ENCODE results near the gene BNIP5.

The BNIP5 gene

DNA sequence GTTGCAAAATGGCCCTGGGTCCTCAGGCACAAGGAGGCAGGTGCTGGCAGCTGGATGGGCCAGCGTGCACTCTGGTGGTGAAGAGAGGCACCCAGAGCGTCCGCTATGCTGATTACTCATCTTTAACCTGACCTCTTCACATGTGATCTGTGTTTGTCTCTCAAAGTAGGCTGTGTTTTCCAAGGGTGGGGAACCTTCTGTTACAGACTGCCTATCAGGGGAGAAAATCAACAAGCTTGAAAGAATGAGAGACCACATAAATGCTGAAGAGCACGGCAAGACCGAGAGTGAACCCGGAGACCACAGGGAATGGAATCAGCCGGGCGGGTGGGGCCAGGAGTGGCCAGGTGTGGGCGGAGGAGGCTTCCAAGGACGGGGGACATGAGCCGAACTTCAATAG is 16.2 kb downstream of the BNIP5 start:
- peak; percentile 16 for DNase-seq

DNA sequence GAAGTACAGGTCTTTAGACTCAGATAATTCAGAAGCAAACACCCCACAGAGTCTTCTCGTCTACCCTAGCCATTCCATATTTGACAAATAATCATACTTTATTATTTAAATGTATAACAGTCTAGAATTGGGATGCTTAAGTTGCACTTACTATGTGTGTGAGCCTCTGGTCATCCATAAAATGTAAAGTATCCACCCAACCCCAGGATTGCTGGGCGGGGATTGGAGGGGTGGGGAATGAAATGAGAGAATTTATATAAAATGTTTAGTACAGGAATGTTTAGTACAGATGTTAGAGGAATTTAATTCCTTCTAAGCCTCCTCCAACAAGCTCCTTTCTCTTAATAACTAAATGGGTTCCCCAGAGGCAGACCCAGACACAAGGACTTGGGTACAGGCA is 16.9 kb downstream of the BNIP5 start:
- DNase-seq, result no peak

DNA sequence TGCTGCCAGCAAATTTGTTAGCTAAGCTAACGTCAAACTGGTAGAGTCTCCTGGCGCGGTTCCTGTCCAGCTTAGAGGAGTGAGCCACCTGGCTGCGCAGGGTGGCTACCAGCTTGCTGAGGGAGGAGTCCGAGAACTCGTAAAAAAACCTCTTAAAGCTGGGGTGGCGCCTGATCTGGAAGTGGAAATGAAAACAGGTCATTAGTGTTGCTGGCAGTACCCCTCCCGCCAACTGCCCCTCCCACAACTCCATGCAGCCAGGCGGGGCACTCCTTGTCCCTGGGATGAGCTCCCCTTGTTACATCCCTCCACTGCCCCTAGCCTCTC is 17.3 kb downstream of the BNIP5 start:
- peak; percentile 82 for DNase-seq

DNA sequence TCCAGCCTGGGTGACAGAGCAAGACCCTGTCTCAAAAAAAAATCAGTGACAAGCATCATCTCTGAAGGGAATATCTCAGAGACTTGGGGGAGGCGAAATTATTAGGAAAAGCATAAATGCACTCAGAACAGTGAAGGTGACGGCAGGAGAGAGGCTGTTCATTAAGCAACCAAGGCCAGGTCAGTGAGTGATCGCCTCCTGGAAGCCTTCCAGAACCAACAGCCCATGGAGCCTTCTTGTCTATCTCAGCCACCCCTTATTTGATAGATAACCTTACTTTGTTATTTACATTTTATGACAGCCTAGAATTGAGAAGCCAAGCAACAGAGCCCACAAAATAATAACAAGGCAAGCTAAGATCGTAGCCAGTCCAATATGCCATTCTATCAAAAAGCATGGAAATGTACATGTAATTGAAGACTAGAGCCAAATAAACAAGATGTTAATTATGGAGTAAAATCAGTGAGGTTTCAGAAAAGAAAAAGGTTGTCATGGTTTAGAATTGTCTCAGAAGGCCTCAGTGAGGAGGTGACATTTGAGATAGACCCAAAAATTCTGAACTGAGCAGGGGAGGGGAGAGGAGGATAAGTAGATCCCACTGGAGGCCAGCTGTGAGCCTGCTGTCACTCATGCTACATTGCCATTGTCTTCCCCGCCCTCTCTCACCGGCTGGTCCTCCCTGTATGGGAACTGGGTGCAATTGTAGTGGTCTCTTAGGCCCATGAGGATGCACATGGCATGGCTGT is 17.8 kb downstream of the BNIP5 start:
- peak; percentile 40 for DNase-seq

DNA sequence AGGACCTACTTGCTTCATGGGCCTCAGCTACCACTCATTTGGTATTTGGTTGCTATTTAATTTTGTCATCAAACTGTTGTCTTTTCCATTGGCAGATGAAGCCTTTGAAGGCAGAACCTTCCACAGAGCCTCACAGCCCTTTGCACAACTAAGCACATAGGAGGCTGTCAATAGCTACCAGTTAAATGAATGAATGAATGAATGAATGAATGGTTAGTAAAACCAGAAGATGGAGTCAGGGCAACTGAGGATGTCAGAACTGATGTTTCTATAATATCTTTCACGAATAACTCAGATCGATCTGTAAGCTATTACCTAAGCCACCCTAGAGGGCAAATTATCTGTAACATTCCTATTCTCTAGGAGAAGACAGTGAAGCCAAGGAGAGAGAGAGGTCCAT is 19.1 kb downstream of the BNIP5 start:
- no peak for DNase-seq

DNA sequence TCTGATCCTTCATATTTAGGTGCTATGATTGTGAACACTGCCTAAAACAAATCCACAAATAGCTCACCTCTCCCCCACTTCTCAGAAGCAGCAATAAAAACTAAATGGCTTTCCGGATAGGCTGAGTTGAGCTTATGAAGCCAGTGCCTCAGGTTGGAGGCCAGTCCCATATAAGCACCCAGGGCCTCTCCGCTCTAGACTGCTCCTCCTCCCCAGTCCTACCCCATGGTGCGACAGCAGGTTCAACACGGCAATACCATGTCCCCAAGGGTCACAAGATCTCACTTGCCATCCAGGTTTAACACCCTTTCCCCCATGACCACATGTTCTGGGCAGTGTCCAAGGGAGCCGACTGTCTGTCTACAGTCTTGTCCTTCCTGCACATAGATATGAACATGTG is 20.8 kb downstream of the BNIP5 start:
- no peak for DNase-seq

DNA sequence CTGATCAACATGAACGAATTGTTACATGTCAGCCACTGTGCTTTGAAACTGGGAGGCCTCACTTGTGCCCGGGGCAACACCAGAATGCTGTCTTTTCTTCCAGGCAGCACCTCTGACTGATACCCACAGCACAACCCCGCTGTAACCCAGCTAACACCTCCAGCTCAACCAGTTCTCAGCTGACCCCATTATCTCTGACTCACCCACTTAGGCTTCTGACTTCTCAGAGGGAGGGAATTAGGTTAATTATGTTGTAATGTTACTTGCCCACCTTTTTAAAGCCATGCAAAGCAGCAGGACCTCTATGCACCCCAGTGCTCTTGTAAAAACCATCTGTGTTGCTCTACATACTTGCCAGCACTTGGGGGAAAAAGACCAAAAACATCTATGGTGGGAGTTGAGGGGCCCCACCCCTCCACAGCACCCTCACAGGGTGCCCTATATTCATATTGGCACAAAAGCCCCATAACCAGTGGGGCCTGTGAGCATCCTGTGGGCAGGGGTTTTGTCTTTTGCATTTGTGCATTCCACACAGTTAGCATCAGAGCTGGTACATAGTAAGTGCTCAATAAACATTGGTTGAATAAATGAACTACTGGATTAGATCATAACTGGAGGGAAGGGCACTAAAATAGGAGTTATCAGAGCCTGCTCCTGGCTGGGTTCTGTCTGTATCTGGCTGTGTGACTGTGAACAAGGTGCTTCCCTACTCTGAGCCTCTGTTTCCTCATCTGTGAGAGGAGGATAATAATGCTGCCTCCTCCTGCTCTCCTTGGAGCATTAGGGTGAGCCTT is 22.3 kb downstream of the BNIP5 start:
- DNase-seq, result no peak

DNA sequence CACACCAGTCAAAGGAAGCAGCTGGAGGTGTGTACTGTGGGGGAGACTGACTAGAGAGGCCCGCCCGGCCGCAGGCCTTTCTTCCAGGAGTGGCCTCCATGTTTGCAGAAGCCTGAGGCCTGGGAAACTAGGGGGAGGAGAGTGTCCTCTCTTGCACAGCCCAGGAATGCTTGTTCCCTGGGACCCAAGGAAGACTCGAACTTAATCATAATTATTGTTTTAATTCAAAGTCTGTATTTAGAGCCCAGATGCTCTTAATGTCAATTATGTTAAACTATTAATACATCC is 23.1 kb downstream of the BNIP5 start:
- no peak for DNase-seq

DNA sequence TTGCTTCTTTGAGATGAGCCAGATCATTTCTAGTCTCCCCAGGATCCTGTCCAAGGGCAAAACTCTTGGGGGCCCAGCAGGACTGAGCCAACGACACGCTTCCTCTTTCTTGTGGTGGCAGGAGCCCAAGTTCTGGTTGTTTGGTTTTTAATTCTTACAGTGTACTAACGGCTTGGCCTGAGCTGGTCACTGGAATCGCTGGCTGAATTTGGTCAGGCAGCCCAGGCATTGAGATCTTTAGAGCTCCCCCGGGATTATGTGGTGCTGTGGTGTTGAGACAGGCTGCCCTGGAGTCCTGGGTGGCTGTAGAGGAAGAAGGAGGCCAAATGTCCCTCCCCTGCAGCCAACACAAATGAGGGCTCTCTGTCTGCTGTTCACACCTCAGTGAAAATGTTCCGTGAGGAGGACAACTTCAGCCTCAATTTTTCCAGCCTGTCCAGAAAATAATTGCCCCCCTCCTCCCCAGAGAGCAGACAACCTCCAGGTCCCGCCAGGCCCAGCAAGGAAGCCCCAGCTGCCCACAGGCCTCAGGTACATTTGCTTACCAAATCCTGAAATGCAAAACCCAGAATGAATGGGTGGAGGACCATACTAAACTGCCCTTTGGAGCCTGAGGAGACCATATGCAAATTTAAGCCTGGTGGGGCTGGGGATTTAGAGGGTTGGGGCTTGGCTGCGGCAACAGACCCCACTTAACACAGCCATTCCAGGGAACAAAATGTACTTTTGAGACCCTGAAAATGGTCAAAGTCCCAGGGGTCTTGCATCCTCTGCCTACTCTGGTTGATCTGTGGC is 23.6 kb downstream of the BNIP5 start:
- DNase-seq, result no peak

DNA sequence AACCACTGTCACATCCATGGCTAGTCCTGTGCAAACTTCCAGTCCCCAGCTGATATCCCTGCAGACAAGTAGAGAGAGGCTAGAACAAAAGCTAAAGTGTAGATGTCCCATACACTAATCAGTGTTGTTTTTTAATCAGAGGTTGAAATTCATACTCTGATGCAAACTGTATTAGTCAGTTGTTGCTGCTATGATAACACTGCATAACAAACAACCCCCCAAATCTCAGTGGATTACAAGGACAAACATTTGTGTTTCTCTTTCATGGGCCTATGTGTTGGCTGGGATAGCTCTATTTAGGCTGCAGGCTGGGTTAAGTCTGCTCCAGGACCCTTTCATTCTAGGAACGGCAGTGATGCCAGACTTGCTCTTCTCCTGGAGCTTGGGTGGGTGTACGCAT is 26.8 kb downstream of the BNIP5 start:
- no peak for DNase-seq

DNA sequence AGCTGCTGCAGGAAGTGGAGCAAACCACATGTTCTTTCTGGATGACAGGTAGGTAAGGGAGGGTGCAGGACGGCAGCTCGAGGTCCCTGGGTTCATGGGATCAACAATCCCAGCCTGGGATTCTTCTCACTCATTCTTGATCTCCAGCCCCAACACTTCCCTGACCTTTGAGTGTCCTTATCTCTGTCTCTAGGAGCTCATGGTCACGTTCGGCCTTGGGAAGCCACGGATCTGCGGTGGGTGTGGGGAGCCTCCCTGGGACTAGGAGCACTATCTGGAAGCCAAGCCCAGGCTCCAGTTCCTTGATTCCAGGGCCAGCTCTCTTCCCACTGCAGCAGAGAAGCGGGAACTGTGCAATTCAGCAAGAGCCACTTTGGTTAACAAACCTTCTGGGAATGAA is 27.5 kb downstream of the BNIP5 start:
- DNase-seq, result no peak

DNA sequence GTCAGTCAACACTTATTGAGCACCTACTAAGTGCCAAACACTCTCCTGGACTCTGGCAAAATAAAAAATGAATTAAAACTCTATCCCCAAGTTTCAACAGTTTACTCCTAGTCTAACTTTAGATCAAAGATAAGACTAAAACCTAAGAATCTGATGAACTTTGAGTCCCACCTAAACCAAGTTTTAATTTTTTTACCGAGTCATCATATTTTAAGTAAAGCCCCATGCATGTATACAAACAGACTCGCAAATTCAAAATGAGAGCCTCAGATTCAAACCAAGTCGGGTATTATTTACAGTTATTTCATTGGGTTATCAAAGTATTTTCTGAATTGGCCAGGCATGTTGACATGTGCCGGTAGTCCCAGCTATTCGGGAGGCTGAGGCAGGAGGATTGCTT is 28.2 kb downstream of the BNIP5 start:
- DNase-seq, result no peak

DNA sequence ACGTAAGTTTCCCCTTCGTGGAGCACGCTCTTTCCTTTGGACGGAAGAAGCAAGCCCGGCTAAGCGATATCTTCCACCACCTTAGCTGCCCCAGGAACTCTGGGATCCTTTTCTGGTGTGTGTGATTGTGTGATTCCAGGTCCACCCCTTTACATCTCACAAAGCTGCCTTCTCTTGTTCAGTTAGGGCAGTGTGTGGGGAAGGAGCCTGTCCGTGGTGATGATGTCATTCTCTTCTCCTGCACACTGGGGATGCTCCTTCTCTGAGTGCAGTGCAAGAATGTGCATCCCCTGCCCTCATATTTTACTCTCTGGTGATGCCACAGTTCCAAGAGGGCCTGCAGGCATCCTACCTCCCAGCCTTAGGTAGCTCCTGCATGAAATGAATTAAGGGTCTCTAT is 30.3 kb downstream of the BNIP5 start:
- DNase-seq, result no peak

DNA sequence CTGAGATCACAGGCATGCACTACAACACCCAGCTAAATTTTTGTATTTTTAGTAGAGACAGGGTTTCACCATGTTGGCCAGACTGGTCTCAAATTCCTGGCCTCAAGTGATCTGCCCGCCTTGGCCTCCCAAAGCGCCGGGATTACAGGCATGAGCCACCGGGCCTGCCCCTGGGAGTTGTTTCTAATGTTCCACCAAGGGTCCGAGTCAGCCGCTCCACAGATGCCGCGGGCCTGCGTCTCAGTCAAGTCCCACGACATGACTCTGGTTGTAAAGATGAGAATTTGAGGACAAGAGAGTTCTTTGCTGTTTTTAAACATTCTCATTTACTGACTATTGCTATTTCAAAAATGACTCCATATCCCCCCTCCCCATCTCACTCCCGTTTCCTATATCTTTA is 30.8 kb downstream of the BNIP5 start:
- DNase-seq, result no peak

DNA sequence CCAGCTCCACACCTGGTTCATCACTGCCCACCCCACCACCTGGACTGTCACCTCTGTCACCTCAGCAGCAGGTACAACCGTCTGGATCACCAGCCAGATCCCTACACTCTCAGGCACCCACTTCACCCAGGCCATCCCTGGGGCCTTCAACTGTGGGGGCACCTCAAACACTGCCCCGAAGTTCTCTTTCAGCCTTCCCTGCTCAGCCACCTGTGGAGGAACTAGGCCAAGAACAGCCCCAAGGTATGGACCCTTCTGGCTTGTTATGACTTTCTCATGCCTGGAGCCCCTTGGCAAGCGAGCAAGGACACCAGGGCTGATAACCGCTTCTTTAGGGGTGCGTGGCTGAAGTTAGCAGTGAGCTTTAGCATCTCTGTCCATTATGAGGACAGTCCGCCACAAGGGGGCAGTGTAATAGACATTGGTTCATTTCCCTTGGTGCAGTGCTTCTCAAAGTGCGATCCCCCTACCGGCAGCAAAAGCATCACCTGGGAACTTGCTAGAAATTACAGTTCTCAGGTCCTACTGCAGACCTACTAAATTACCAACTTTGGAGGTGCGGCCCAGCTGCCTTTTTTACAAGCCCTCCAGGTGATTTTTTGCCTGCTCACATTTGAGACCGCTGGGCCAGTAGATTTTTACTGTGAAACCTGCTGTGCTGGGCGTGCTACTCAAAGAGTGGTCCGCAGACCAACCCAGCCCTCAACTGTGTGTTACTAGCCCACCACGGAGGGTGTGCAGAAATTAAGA is 34.3 kb downstream of the BNIP5 start:
- DNase-seq, result peak; percentile 70

DNA sequence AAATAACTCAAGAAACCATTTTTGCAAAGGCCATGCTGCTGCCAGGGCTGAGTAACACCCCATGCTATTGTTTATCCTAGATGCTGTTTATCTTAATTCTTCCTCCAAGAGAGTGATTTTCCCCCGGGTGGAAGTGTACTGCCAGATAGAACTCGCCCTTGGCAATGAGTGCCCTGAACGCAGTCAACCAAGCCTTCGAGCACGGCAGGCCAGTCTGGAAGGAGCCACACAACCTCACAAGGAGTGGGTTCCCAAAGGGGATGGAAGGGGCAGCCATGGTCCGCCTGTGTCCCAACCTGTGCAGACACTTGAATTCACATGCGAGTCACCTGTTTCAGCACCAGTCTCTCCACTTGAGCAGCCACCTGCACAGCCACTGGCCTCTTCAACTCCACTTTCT is 34.9 kb downstream of the BNIP5 start:
- DNase-seq, result no peak

DNA sequence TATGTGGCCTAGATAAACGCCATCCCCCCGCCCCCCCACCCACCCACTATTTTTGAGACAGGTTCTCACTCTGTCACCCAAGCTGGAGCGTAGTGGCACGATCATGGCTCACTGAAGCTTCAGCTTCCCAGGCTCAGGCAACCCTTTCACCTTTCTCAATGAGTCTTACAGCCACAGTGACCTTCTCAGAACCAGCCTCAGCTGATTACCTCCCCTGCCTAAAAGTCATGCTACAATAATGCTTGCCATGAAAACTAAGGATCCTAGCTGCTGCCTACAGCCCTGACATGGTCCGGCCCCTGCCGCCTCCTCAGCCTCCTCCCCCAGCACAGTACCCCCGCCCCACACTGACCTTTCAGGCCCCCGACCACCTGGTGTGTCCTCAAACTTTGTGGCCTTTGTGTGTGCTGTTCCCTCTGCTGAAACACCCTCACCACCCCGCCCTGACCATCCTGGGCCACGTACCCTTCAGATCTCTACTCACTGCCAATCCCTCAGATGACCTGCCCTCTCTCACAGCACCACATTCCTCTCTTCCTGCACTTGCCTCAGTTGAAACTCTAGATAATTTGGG is 35.5 kb downstream of the BNIP5 start:
- no peak for DNase-seq

DNA sequence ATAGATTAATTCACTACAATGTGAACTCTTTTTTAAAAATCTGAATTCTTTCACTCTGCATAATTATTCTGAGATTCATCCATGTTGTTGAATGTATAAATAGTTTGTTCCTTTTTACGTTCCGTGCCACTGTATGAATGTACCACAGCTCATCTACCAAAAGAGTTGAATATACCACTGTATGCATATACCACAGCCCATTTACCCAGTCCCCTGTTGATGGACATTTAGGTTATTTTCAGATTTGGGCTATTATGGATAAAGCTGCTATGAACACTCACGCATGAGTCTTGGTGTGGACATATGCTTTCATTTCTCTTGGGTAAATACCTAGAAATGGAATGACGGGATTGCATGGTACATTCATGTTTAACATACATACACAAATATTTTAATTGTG is 38.7 kb downstream of the BNIP5 start:
- DNase-seq, result no peak

DNA sequence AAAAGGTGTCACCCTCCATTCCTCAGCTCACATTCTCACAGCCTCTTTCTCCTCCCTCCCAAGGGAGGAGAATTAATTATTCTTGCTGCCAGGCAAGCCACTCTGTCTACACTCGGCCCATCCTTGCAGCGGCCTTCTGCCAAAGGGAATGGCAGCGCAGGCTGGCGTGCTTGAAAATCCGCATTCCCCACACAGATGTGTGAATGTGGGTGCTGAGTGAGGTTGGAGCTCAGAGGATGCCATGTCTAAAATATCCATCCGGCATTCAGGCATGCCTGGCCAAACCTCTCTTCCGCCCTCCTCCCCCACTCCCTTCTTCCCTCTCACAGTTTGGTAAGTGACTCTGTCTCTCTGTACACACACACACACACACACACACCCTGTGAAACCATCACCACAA is 39.2 kb downstream of the BNIP5 start:
- no peak for DNase-seq

DNA sequence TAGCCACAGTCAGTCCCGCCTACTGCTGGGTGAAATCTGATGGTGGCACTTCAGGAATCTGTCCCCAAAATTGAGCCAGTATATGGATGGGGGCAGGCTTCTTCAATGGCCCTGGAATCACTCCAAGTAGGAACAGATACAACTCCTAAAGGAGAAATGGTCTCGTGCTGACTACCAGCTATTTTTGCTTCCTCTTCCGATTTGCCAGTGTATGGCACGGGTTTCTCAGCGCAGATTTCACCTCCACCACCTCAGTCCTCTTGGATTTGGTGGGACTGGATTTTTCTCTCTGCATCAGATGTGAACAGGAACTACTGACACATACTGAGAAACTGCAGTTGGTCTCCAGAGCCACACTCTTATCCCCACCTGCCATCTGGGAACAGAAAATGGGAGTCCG is 39.6 kb downstream of the BNIP5 start:
- DNase-seq, result no peak

DNA sequence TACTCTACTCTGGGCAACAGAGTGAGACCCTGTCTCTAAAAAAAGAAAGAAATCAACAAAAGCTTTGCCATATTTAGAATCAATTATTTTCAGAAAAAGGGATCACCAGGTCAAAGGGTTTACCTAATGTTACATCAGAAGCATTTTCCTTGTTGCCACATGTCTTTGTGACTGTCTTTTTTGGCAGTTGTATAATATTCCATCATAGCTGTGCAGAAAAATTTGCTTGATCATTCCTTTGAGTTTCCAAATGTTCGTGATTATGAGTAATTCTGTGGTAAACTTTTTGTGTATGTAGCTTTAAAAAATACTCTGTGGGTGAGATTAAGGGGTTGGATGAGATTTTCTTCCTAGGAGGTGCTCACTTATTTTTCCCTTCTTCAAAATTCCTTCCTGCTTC is 40.4 kb downstream of the BNIP5 start:
- DNase-seq, result no peak

DNA sequence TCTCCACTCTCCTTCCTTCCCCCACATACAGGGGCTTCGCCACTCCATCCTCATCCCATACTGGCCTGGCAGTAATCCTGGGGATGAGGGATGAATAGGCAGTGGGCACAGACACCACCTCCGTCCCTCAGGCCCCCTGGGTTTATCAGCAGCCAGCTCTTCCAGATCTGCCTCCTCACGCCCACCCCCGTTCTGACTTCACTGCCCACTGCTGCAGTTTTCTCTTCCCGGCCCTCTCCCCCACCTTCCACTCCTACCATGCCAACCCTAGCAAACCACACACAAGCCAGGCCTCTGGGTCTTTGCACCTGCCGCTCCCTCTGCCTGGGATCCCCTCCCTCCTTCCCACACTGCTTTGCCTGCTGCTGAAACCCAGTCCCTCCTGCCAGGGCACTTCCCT is 44.5 kb downstream of the BNIP5 start:
- no peak for DNase-seq
